GM12865 (cell line): ENCODE results near the gene MAPK8IP1.

Source experiments
- DNase-seq: peaks from one replicate; pipeline ENCODE4 v3.0.0; 2010; ENCODE audit warnings: low read depth
- H3K4me3 ChIP-seq: 2 replicates; pipeline ENCODE4 v1.5.1; 2011; ENCODE audit warnings: mild to moderate bottlenecking, low read depth, low read length, control low read depth
- TF ChIP-seq, protein P1 (sequence below): IDR thresholded peaks from 2 replicates; pipeline ENCODE4 v1.5.1; 2011; ENCODE audit warnings: low read length, control low read depth, low read depth, inconsistent platforms; ENCODE audit not compliant: insufficient read depth; ENCODE audit errors: missing control alignments

The MAPK8IP1 gene

GRCh38 chr11:45920531-45921477 is 35.4 kb downstream of the MAPK8IP1 start:
- TF ChIP-seq, protein P1, sequence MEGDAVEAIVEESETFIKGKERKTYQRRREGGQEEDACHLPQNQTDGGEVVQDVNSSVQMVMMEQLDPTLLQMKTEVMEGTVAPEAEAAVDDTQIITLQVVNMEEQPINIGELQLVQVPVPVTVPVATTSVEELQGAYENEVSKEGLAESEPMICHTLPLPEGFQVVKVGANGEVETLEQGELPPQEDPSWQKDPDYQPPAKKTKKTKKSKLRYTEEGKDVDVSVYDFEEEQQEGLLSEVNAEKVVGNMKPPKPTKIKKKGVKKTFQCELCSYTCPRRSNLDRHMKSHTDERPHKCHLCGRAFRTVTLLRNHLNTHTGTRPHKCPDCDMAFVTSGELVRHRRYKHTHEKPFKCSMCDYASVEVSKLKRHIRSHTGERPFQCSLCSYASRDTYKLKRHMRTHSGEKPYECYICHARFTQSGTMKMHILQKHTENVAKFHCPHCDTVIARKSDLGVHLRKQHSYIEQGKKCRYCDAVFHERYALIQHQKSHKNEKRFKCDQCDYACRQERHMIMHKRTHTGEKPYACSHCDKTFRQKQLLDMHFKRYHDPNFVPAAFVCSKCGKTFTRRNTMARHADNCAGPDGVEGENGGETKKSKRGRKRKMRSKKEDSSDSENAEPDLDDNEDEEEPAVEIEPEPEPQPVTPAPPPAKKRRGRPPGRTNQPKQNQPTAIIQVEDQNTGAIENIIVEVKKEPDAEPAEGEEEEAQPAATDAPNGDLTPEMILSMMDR = no peak
- DNase-seq = no peak
- no peak overlapping the region for H3K4me3 ChIP-seq

DNA sequence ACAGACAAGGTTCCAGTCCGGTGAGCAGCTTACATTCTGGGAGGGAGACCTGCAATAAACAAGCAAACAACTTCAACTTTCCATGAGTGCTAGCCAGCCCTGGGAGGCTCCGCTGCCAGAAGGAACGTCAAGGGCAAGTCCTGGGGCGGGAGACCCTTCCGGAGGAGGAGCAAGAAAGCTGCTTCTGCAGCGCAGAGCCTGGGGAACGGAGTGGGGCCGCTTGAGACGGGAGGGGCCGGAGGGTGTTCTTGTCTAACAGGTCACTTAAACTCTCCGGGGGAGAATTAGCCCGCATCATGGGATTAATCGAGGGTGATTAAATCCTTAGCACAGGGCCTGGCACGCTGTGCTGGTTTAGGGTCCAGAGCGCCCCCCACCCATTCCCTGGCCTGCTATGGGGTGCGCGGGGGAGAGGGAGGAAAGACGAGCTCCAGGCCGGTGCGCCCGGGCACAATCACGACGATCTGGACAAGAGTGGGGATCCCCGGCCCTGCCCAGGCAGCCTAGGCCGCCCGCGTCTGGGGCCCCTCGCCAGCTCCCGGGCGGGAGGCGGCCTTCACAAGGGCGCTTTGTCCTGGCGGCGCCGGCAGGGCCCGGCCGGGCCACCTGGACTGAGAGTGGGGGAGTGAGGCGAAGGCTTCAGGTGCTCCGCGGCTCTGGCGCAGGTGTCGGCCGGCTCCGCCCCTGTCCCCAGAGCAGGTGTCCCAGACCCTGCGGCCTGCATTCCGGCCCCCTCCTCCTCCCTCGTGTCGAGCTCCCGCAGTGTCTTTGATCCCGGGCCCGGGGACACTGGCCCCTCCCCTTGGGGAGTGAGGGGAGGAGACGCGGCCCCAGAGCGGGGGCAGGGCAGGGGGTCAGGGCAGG is 36.3 kb downstream of the MAPK8IP1 start:
- H3K4me3 ChIP-seq = no peak overlapping the region
- TF ChIP-seq, protein P1 = no peak

GRCh38 chr11:45922425-45923082 is 37.1 kb downstream of the MAPK8IP1 start, which contains the start of gene LARGE2:
TSS of gene LARGE2 (plus strand) at chr11:45922656. CDS start at chr11:45922883, 227 bp downstream.
- TF ChIP-seq, protein P1 = no peak
- no peak for DNase-seq
- H3K4me3 ChIP-seq = no peak within 1 kb of the TSS

More for the DNA sequence above, 36.3 kb downstream of the MAPK8IP1 start:
- DNase-seq = no peak

GRCh38 chr11:45924036-45924915 is 38.8 kb downstream of the MAPK8IP1 start:
- DNase-seq = no peak
- no peak overlapping the region for H3K4me3 ChIP-seq
- TF ChIP-seq, protein P1 = no peak

DNA sequence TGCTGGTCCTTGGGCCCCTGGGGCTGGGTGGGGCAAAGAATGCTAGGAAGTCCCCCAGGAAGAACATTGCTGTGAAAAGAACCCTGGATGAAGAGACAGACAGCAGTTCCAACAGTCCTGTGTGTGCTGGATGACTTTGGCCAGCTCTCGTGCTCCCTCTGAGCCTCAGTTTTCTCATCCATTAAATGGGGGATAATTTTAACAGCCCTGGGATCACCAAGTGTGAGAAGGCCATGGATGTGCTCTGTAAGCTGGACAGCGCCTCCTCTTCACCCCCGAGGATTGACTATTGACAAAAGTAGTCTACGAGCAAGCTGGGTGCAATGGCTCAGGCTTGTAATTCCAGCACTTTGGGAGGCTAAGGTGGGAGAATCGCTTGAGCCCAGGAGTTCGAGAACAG is 39.5 kb downstream of the MAPK8IP1 start:
- no peak overlapping the region for H3K4me3 ChIP-seq
- no peak for DNase-seq
- TF ChIP-seq, protein P1 = no peak
